H9 (cell line): Measurements from ENCODE around the gene ACMSD. TPM values are rescaled to one million over a fixed set of nuclear protein-coding genes. Genes with fewer than 3 reads are reported as not detected.

Experiments used
- DNase-seq: peaks from one replicate; pipeline ENCODE4 v3.0.0-alpha.2; 2017
- H2AFZ ChIP-seq: one replicate; pipeline ENCODE4 v1.6.1; 2013; ENCODE audit warnings: mild to moderate bottlenecking, low read length, control low read depth, moderate library complexity
- H2AK5ac ChIP-seq: 2 replicates; pipeline ENCODE4 v1.6.1; 2013; ENCODE audit warnings: low read length, control low read depth, mixed read lengths; ENCODE audit not compliant: insufficient read length
- H2BK120ac ChIP-seq: one replicate; pipeline ENCODE4 v1.6.1; 2013; ENCODE audit warnings: low read depth, mild to moderate bottlenecking, low read length, control low read depth, inconsistent platforms; ENCODE audit not compliant: poor library complexity, severe bottlenecking
- H2BK12ac ChIP-seq: 2 replicates; pipeline ENCODE4 v1.6.1; 2013; ENCODE audit warnings: low read length, control low read depth, mixed read lengths, low read depth; ENCODE audit not compliant: insufficient read length
- H2BK15ac ChIP-seq: 2 replicates; pipeline ENCODE4 v1.6.1; 2013; ENCODE audit warnings: low read depth, low read length, control low read depth
- H2BK20ac ChIP-seq: one replicate; pipeline ENCODE4 v1.6.1; 2013; ENCODE audit warnings: low read depth, mild to moderate bottlenecking, low read length, control low read depth, inconsistent platforms; ENCODE audit not compliant: poor library complexity, severe bottlenecking
- H2BK5ac ChIP-seq: 2 replicates; pipeline ENCODE4 v1.6.1; 2013; ENCODE audit warnings: low read length, control low read depth, mixed read lengths; ENCODE audit not compliant: insufficient read length
- H3K14ac ChIP-seq: 2 replicates; pipeline ENCODE4 v1.6.1; 2013; ENCODE audit warnings: low read length, control low read depth; ENCODE audit not compliant: insufficient read depth
- H3K18ac ChIP-seq: 2 replicates; pipeline ENCODE4 v1.6.1; 2013; ENCODE audit warnings: low read depth, mild to moderate bottlenecking, mixed read lengths, low read length, control low read depth; ENCODE audit not compliant: insufficient read length
- H3K23ac ChIP-seq: 2 replicates; pipeline ENCODE4 v1.6.1; 2013; ENCODE audit warnings: low read length, control low read depth, mixed read lengths, low read depth; ENCODE audit not compliant: insufficient read length
- H3K23me2 ChIP-seq: 2 replicates; pipeline ENCODE4 v1.6.1; 2013; ENCODE audit warnings: low read depth, mild to moderate bottlenecking, mixed read lengths, low read length, control low read depth; ENCODE audit not compliant: insufficient read length, poor library complexity, severe bottlenecking
- H3K27ac ChIP-seq: 2 replicates; pipeline ENCODE4 v1.5.1; 2013; ENCODE audit warnings: low read length, control low read depth, mixed read lengths, low read depth; ENCODE audit not compliant: insufficient read length
- H3K27me3 ChIP-seq: 2 replicates; pipeline ENCODE4 v1.6.1; 2013; ENCODE audit warnings: low read length, control low read depth, inconsistent platforms; ENCODE audit not compliant: insufficient read depth
- H3K4ac ChIP-seq: 2 replicates; pipeline ENCODE4 v1.6.1; 2013; ENCODE audit warnings: low read depth, mild to moderate bottlenecking, control low read depth, inconsistent platforms, low read length, moderate library complexity
- H3K4me1 ChIP-seq: 2 replicates; pipeline ENCODE4 v1.6.1; 2013; ENCODE audit warnings: low read length, control low read depth, inconsistent platforms; ENCODE audit not compliant: insufficient read depth
- H3K4me2 ChIP-seq: 2 replicates; pipeline ENCODE4 v1.6.1; 2013; ENCODE audit warnings: low read length, control low read depth, mixed read lengths; ENCODE audit not compliant: insufficient read length, insufficient read depth
- H3K56ac ChIP-seq: 2 replicates; pipeline ENCODE4 v1.6.1; 2013; ENCODE audit warnings: low read depth, mild to moderate bottlenecking, mixed read lengths, low read length, control low read depth; ENCODE audit not compliant: insufficient read length
- H3K79me1 ChIP-seq: 2 replicates; pipeline ENCODE4 v1.6.1; 2013; ENCODE audit warnings: low read depth, mild to moderate bottlenecking, moderate library complexity, low read length, control low read depth, inconsistent platforms; ENCODE audit not compliant: insufficient read depth, poor library complexity, severe bottlenecking
- H3K79me2 ChIP-seq: 2 replicates; pipeline ENCODE4 v1.6.1; 2013; ENCODE audit warnings: low read length, control low read depth, inconsistent platforms; ENCODE audit not compliant: insufficient read depth
- H3K9ac ChIP-seq: 2 replicates; pipeline ENCODE4 v1.6.1; 2013; ENCODE audit warnings: low read length, control low read depth, mixed read lengths; ENCODE audit not compliant: insufficient read length; ENCODE audit errors: extremely low read depth
- H3K9me3 ChIP-seq: one replicate; pipeline ENCODE4 v1.6.1; 2013; ENCODE audit warnings: low read depth, low read length, inconsistent platforms; ENCODE audit not compliant: control insufficient read depth
- H3T11ph ChIP-seq: one replicate; pipeline ENCODE4 v1.6.1; 2013; ENCODE audit warnings: mild to moderate bottlenecking, low read length, control low read depth, inconsistent platforms
- H4K20me1 ChIP-seq: one replicate; pipeline ENCODE4 v1.6.1; 2013; ENCODE audit not compliant: control insufficient read depth, insufficient read length, insufficient read depth
- H4K5ac ChIP-seq: 2 replicates; pipeline ENCODE4 v1.6.1; 2013; ENCODE audit warnings: low read depth, mild to moderate bottlenecking, mixed read lengths, low read length, control low read depth; ENCODE audit not compliant: insufficient read length
- H4K8ac ChIP-seq: replicated peaks from 2 replicates; pipeline ENCODE4 v1.6.1; 2013; ENCODE audit warnings: low read length, control low read depth, mixed read lengths, low read depth; ENCODE audit not compliant: insufficient read length
- H4K91ac ChIP-seq: 2 replicates; pipeline ENCODE4 v1.6.1; 2013; ENCODE audit warnings: low read depth, mild to moderate bottlenecking, moderate library complexity, mixed read lengths, low read length, control low read depth; ENCODE audit not compliant: insufficient read length
- H3K27ac Mint-ChIP-seq, 3 experiments: 2 replicates in 2 of 3; 3 replicates in 1 of 3; pipeline ENCODE4 v1.8.0; 2020 to 2021; ENCODE audit warnings: mixed read lengths in 3 of 3, mild to moderate bottlenecking in 1 of 3, moderate library complexity in 1 of 3
- H3K27me3 Mint-ChIP-seq: 2 replicates; pipeline ENCODE4 v1.8.0; 2021; ENCODE audit warnings: low read depth, mild to moderate bottlenecking, moderate library complexity, mixed read lengths
- H3K36me3 Mint-ChIP-seq, 3 experiments: 2 replicates in 2 of 3; 3 replicates in 1 of 3; pipeline ENCODE4 v1.8.0; 2020 to 2021; ENCODE audit warnings: low read depth in 3 of 3, mixed read lengths in 3 of 3; ENCODE audit not compliant: insufficient read depth in 1 of 3
- H3K4me1 Mint-ChIP-seq, 2 experiments: 2 replicates each; pipeline ENCODE4 v1.8.0; 2020; ENCODE audit warnings: mixed read lengths in 2 of 2
- H3K4me3 Mint-ChIP-seq, 2 experiments: 2 replicates in 1 of 2; 3 replicates in 1 of 2; pipeline ENCODE4 v1.8.0; 2020 to 2021; ENCODE audit warnings: mild to moderate bottlenecking in 2 of 2, mixed read lengths in 2 of 2, moderate library complexity in 1 of 2
- H3K9me3 Mint-ChIP-seq, 2 experiments: 2 replicates in 1 of 2; 3 replicates in 1 of 2; pipeline ENCODE4 v1.8.0; 2020; ENCODE audit warnings: mild to moderate bottlenecking in 2 of 2, mixed read lengths in 2 of 2, moderate library complexity in 1 of 2
- WGBS: extraction: QIAGEN DNeasy Blood & Tissue Kit; methylation state at CpG from one replicate; pipeline ENCODE4 v1.1.7; 2013; ENCODE audit warnings: missing lambda C conversion rate, low lambda C conversion rate, mixed read lengths; ENCODE audit not compliant: insufficient read length; ENCODE audit errors: extremely low coverage; 5-methylcytosine and 5-hydroxymethylcytosine counted together
- total RNA-seq: library from RNA; stranded (reverse); gene quantifications from 2 replicates; pipeline ENCODE4 v1.2.1, GENCODE V29; 2021
- TF ChIP-seq, protein P1 (sequence below): fragments of 200-600 bp; sonication (generic); conservative IDR thresholded peaks from 3 replicates; pipeline ENCODE4 v1.8.0; 2021; ENCODE audit warnings: antibody characterized with exemption, mild to moderate bottlenecking

Gene ACMSD
- total RNA-seq, 1 experiment from 2014 or later, result not detected

DNA sequence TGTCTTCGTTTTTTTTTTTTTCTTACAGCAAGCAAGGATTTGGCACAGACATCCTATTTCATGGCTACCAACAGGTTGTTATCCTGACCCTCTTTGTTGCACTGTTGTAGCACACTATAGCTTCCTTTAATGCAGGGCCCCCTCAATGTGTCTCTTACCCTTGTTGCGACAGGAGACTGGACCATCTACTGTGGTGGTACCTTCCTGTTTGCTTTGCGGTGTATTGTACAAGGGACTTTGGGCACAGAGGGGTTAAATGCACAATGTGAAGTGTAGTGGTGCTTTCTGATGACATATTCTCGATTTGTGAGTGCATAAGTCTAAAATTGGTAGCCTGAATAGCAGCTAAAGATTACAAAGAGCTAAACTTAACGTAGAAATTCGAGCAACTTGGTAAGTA, 107.7 kb downstream of the ACMSD start:
- H3K14ac ChIP-seq, result no peak overlapping the region
- no peaks in the 10 kb centered on the region; the same call in 1 of the 2 replicates for H3K4me1 ChIP-seq
- WGBS, result no CpG with 5 or more reads among the region's 6 CpGs
- Mint-ChIP-seq H3K36me3 (peaks cover 20 to 71% (median 55%) of the 10 kb centered on the region in 3 experiments; a peak in 6 of 7 replicates), H3K4me3 (no peak overlapping the region), H3K27ac (0 out of 7 replicates have a peak overlapping the region, but pooled peaks of 1 of the 3 experiments have one; percentile 89), H3K4me1 (peaks cover 10 to 24% of the 10 kb centered on the region in 2 experiments), H3K27me3 (no peaks in the 10 kb centered on the region), H3K9me3 (no peaks in the 10 kb centered on the region)
- H3K9ac ChIP-seq, result no peak overlapping the region
- H3K27me3 ChIP-seq, result no peaks in the 10 kb centered on the region
- H2AK5ac ChIP-seq, result no peak overlapping the region
- no peak overlapping the region for H2BK120ac ChIP-seq
- H3K23ac ChIP-seq, result no peak overlapping the region
- H3K4ac ChIP-seq, result no peak overlapping the region
- H3T11ph ChIP-seq, result no peak overlapping the region
- no peak overlapping the region for H2BK20ac ChIP-seq
- no peak overlapping the region for H2AFZ ChIP-seq
- no peak overlapping the region for H4K8ac ChIP-seq
- no peak overlapping the region for H3K27ac ChIP-seq
- H2BK12ac ChIP-seq, result no peak overlapping the region
- no peak for DNase-seq
- H4K20me1 ChIP-seq, result no peaks in the 10 kb centered on the region
- H4K5ac ChIP-seq, result no peak overlapping the region
- H2BK15ac ChIP-seq, result no peak overlapping the region
- H3K23me2 ChIP-seq, result no peaks in the 10 kb centered on the region
- H3K79me1 ChIP-seq, result peaks cover 5% of the 10 kb centered on the region
- TF ChIP-seq, protein P1, sequence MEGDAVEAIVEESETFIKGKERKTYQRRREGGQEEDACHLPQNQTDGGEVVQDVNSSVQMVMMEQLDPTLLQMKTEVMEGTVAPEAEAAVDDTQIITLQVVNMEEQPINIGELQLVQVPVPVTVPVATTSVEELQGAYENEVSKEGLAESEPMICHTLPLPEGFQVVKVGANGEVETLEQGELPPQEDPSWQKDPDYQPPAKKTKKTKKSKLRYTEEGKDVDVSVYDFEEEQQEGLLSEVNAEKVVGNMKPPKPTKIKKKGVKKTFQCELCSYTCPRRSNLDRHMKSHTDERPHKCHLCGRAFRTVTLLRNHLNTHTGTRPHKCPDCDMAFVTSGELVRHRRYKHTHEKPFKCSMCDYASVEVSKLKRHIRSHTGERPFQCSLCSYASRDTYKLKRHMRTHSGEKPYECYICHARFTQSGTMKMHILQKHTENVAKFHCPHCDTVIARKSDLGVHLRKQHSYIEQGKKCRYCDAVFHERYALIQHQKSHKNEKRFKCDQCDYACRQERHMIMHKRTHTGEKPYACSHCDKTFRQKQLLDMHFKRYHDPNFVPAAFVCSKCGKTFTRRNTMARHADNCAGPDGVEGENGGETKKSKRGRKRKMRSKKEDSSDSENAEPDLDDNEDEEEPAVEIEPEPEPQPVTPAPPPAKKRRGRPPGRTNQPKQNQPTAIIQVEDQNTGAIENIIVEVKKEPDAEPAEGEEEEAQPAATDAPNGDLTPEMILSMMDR, result no peak
- no peaks in the 10 kb centered on the region for H3K9me3 ChIP-seq
- no peak overlapping the region for H3K4me2 ChIP-seq
- no peak overlapping the region for H3K18ac ChIP-seq
- no peak overlapping the region for H4K91ac ChIP-seq
- H2BK5ac ChIP-seq, result no peak overlapping the region
- H3K79me2 ChIP-seq, result no peaks in the 10 kb centered on the region
- H3K56ac ChIP-seq, result no peak overlapping the region
